ENCODE measurements around the gene WDR64. TPM values are rescaled to one million over a fixed set of nuclear protein-coding genes. Genes with fewer than 3 reads are reported as not detected.

WDR64 gene
- total and polyA plus RNA-seq, 2 of the 4 experiments (the other 2 are of a cell fraction), result not detected

- Histone ChIP-seq H2AK5ac (ENCODE audit: low read depth, low read length) (no peak overlapping the region), H3K9ac (ENCODE audit: low read depth, low read length) (no peak overlapping the region), H3K18ac (ENCODE audit: low read depth, low read length) (peak overlapping the region; percentile 72), H3K56ac (ENCODE audit: extremely low read depth, insufficient read depth, low read length) (no peak overlapping the region), H3K79me1 (ENCODE audit: low read depth in 1 of 2, low read length in 2 of 2) (no peaks in the 10 kb centered on the region), H3K4me1 (ENCODE audit: control insufficient read depth, insufficient read depth, low read length) (peaks cover 6% of the 10 kb centered on the region), H2AK9ac (replicated peaks; ENCODE audit: low read depth, low read length, poor library complexity) (no peak overlapping the region), H3K9me1 (ENCODE audit: insufficient read depth, low read length) (0 out of 2 replicates have a peak, but pooled peaks cover 5% of the 10 kb centered on the region), H3K14ac (replicated peaks; ENCODE audit: low read depth, low read length) (no peak overlapping the region), H2BK15ac (ENCODE audit: low read depth, low read length) (no peak overlapping the region), H3K4me2 (ENCODE audit: low read depth, low read length) (no peak overlapping the region), H4K8ac (ENCODE audit: low read depth in 2 of 2, low read length in 2 of 2) (no peak overlapping the region), H2BK20ac (ENCODE audit: low read depth, low read length) (peak overlapping the region; percentile 41), H4K91ac (ENCODE audit: insufficient read depth, low read depth, low read length) (peak overlapping the region; percentile 45; the same call in 1 of the 2 replicates), H3K23ac (ENCODE audit: low read depth, low read length) (no peak overlapping the region), H3K4ac (ENCODE audit: low read depth, low read length) (peak overlapping the region; percentile 7; the same call in 1 of the 2 replicates), H4K20me1 (ENCODE audit: insufficient read depth, low read length) (no peaks in the 10 kb centered on the region), H2BK5ac (ENCODE audit: low read depth, low read length, poor library complexity, severe bottlenecking) (no peak overlapping the region), H2AFZ (replicated peaks; ENCODE audit: low read length, poor library complexity) (no peak overlapping the region), H3K9me3 (ENCODE audit: control insufficient read depth, insufficient read depth, low read length) (no peaks in the 10 kb centered on the region), H4K5ac (ENCODE audit: low read depth, low read length) (peak overlapping the region; percentile 72; the same call in 1 of the 2 replicates), H2BK120ac (ENCODE audit: low read depth, low read length) (peak overlapping the region; percentile 21), H3K27ac (ENCODE audit: insufficient read depth, low read length) (no peak overlapping the region), H3K36me3 (ENCODE audit: control insufficient read depth, insufficient read depth, low read length) (no peaks in the 10 kb centered on the region), H3K27me3 (ENCODE audit: control insufficient read depth, insufficient read depth, low read length) (no peaks in the 10 kb centered on the region), H3K4me3 (ENCODE audit: insufficient read depth, low read depth, low read length) (no peak overlapping the region)
- intact Hi-C loops (cut with micrococcal nuclease), result no loop called here
- TF ChIP-seq BHLHE40 (IDR thresholded peaks at IDR 0.05; ENCODE audit: low read depth, low read length) (no peak), CEBPB (IDR thresholded peaks at IDR 0.05; ENCODE audit: low read depth, low read length) (no peak), USF2 (IDR thresholded peaks at IDR 0.05; ENCODE audit: low read depth, low read length) (no peak), CTCF (conservative IDR thresholded peaks at IDR 0.05; ENCODE audit: low read depth, low read length) (no peak), POLR2A (IDR thresholded peaks at IDR 0.05; ENCODE audit: low read depth, low read length) (no peak), ELK1 (IDR thresholded peaks at IDR 0.05; ENCODE audit: borderline replicate concordance, low read depth, low read length) (no peak), MAFK (IDR thresholded peaks at IDR 0.05; ENCODE audit: low read depth, low read length) (no peak)
- dilution Hi-C loops (cut with HindIII; ENCODE audit: low sequenced_read_pairs, unreplicated experiment), result no loop called here
- DNase-seq (no peak), ATAC-seq (ENCODE audit: low read depth) (no peak)
- ChIA-PET CTCF (interaction anchor here (0.7 kb wide), 1 partner anchor 221 kb away, joined by 3 read pairs; no protein-coding TSS in a partner anchor), POLR2A (ENCODE audit: unreplicated experiment) (no interaction called here)
- BruUV-seq (replicated peaks), result no TSS peak
- WGBS, 2 experiments (ENCODE audit: extremely low coverage in 2 of 2, insufficient read length in 1 of 2), result 100% methylated on average over 1 of the region's 2 CpGs; no CpG with 5 or more reads in 1 of the 2 experiments
- in situ Hi-C loops (cut with MboI; ENCODE audit: low sequenced_read_pairs), result no loop called here
Measured at GRCh38 chr1:241827264-241827663, 175.2 kb downstream of the WDR64 start.
